Mammary epithelial cell (primary cell): ENCODE measurements around the gene ATP6V1G2.

Experiments used
- EZH2 ChIP-seq: IDR thresholded peaks from 2 replicates; pipeline ENCODE4 v1.6.1; 2012; ENCODE audit warnings: low read length, inconsistent platforms, borderline replicate concordance
- TF ChIP-seq, protein P1 (sequence below), 2 donors: IDR thresholded peaks in 1 of 2; conservative IDR thresholded peaks in 1 of 2; 2 replicates each; pipeline ENCODE4 v1.5.1; 2011 to 2012; ENCODE audit warnings: inconsistent platforms in 2 of 2, low read length in 2 of 2, mild to moderate bottlenecking in 2 of 2, control low read depth in 1 of 2, low read depth in 1 of 2; ENCODE audit not compliant: insufficient read depth in 1 of 2; ENCODE audit errors: extremely low read depth in 1 of 2

DNA sequence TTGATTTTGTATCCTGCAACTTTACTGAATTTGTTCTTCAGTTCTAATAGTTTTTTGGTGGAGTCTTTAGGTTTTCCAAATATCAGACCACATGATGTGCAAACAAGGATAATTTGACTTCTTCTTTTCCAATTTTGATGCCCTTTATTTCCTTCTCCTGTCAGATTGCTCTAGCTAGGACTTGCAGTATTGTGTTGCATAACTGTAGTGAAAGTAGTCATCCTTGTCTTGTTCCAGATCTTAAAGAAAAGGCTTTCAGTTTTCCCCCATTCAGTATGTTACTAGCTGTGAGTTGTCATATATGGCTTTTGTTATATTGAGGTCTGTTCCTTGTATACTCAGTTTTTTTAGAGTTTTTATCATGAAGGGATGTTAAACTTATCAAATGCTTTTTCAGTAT lies 43.8 kb downstream of the ATP6V1G2 start:
- TF ChIP-seq, protein P1, sequence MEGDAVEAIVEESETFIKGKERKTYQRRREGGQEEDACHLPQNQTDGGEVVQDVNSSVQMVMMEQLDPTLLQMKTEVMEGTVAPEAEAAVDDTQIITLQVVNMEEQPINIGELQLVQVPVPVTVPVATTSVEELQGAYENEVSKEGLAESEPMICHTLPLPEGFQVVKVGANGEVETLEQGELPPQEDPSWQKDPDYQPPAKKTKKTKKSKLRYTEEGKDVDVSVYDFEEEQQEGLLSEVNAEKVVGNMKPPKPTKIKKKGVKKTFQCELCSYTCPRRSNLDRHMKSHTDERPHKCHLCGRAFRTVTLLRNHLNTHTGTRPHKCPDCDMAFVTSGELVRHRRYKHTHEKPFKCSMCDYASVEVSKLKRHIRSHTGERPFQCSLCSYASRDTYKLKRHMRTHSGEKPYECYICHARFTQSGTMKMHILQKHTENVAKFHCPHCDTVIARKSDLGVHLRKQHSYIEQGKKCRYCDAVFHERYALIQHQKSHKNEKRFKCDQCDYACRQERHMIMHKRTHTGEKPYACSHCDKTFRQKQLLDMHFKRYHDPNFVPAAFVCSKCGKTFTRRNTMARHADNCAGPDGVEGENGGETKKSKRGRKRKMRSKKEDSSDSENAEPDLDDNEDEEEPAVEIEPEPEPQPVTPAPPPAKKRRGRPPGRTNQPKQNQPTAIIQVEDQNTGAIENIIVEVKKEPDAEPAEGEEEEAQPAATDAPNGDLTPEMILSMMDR (conservative IDR thresholded peaks at IDR 0.05 in 1 of 2, IDR thresholded peaks at IDR 0.05 in 1 of 2; ENCODE audit: extremely low read depth in 1 of 2, insufficient read depth in 1 of 2, low read depth in 1 of 2, low read length in 2 of 2): no peak
- no peak for TF ChIP-seq EZH2
